ENCODE data around the gene COX18.

The COX18 gene

GRCh38 chr4:73051625-73052024, 17.9 kb downstream of the COX18 start:
- DNase-seq, result no peak

DNA sequence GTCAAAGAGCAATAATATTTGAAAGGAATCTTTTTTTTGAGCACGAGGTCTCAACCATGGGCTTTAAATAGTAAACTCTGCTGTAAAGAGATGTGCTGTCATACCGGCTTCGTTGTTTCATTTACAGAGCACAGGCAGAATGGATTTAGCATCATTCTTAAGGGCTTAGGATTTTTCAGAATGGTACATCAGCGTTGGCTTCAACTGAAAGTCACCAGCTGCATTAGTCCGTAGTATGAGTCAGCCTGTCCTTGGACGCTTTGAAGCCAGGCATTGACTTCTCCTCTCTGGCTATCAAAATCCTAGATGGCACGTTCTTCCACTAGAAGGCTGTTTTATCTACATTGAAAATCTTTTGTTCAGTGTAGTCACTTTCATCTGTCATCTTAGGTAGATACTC, 23.6 kb downstream of the COX18 start:
- DNase-seq, result no peak

DNA sequence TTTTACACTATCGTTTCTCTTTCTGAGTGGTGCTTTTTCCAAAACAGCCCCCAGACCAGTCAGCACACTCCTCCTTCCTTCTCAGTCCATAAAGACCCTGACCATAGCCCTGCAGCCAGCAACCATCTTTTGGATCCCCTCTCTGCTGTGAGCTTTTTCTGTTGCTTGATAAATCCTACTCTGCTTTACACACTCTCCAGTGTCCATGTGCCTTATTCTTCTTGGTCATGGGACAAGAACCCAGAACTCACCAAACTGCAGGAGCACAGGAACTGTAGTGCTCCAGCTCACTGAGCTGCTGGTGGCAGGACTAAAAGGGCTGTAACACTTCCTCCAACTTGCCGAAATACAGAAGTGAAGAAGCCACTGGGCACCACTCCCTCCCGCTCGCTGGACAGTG, 32.5 kb downstream of the COX18 start:
- no peak for DNase-seq

DNA sequence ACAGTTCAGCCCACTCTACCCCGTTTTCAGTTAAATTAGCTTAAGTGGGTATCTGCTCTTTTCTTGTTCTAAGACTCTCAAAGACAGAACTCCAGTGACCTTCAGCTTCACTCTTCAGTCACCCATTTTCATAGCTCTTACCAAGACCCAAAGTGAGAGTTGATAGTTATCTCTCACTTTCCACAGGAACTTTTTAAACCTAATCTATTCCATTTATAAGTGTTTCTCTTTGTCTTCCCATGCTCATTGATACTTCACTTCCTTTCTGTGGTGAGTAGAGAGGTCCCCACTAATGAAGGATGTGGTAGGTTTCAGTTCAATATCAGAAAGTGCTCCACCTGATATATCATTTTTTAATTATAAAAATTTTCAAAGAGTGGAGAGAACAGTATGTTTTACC, 33.4 kb downstream of the COX18 start:
- DNase-seq, result no peak

DNA sequence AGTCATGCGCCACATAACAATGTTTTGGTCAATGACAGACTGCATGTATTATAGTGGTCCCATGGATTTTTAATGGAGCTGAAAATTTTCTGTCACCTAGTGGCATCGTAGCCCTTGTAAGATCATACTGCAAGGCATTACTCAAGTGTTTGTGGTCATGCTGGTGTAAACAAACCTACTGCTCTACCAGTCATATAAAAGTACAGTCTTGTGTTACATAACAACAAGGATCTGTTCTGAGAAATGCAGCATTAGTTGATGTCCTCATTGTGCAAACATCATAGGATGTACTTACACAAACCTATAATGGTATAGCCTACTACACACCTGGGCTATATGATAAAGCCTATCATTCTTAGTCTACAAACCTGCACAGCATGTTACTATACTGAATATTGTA, 34.6 kb downstream of the COX18 start:
- DNase-seq, result no peak

GRCh38 chr4:73028621-73029020, 40.9 kb downstream of the COX18 start:
- peak; percentile 6 to 7 for DNase-seq

DNA sequence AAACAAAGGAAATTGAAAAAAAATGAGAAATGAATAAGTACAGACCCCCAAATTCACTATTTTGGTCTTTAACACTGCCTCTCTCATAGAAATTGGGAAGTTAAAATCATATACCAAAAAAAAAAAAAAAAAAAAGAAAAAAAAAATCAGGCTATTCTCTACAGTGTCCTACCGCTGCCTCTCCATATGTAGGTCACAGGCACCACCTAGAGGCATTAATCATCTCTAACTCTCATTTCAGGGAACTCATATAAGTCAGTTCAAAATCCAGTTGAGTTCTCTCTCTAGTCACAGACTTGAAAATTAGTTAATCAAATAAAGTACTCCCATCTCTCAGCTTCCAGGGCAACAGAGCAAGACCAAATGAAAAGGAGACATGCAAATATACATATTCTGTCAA, 47.9 kb downstream of the COX18 start:
- DNase-seq, result no peak

DNA sequence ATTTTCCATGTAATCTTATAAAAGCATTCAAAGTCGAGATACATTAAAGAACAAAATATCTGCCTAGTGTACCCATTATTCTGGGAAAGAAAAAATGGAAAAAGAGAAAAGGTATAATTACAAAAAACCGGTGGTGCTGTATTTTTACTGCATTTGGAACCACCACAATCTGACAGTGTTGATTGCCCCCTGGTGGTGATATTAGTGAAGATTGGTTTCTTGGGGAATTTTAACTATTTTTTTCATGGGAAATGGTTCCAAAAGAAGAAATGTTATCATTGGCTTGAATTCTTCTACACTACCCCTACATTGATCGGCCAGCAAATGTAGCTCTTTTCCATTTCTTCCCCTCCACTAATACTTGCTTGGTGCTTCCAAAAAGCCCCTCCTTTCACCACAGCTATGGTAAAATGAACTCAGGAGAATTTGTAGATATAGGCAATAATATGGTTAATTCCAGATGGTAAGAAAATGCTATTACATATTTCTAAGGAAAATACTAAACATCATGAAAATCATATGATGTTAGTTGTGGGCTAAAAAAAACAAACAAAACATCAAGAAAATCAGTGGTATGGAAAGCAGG, 50.0 kb downstream of the COX18 start:
- DNase-seq, result peak; percentile 18 to 73

GRCh38 chr4:73018595-73018994, 50.9 kb downstream of the COX18 start:
- no peak for DNase-seq

DNA sequence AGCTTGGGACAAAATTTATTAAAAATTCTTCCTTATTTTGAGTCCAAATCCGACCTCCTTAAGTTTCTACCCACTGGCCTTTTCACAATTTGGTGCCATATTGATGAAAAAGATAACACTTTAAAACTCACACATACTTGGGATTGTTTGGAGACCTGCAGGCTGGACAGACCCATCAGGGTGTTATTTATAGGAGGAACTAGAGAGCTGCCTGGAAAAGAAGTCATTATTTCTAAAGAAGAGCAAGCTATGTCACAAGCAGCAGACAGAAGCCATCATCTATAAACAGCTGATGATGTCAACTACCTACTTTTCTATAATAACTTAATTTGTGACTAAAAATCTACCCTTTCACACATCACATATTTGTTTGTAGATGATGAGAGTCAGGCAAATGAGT, 56.2 kb downstream of the COX18 start:
- DNase-seq, result no peak

- no peak for DNase-seq
Observed at GRCh38 chr4:73012673-73013072, 56.8 kb downstream of the COX18 start.

GRCh38 chr4:73011629-73011985, 57.9 kb downstream of the COX18 start:
- DNase-seq, result no peak

GRCh38 chr4:73010789-73011628, 58.5 kb downstream of the COX18 start:
- no peak for DNase-seq

- no peak for DNase-seq
Observed at GRCh38 chr4:73007526-73008100, 61.9 kb downstream of the COX18 start.

DNA sequence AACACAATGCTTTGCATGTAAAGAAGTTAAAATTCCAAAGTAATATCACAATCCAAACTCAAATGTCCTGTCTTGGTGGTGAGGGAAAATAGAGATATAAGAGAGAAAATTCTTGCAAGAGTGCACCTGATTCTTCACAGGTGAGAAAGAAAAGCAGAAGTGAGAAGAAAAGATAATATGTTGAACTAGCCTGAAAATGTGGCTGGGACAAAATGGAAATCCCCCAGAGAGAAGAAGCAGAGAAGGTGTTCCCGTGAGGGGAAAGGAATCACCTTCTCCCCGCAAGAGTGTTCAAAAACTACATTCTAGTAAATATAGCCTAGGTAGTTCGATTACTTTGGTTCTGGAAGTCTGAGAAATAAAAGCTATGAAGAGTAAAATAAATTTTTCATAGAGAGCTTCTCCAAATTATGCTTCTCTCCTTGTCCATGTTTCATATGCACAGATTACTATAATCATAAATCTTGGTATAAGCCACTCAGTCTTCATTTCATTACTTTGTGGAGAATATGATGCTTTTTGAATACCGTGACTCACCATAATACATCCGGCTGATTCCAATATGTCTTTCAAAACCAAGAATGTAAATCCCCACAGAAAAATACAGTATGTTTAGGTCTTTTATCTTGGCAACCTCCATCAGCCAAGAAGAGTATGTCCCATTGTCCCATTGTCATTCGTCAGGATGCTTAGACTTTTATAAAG, 63.1 kb downstream of the COX18 start:
- no peak for DNase-seq

DNA sequence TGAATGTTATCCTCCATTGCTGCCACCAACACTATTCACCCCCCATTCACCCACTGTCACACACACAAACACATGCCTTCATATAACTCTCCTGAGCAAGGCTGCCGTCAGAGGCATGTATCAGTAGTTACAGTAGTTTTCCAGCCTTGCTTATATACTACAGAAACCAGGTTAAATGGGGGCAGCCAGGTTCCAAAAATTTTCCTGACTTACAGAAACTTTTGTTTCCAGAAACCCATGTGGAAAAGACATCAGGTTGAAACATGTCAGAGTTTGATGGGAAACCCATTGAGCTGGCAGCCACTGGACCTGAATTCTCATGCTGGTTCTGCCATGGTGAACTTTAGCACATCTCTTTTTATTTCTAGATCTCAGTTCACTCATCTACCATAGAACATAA, 64.0 kb downstream of the COX18 start:
- DNase-seq, result no peak

All from inflammatory macrophage treated with lipopolysaccharide for 1 hour (primary cell).